ENCODE results near the gene YAP1.

Gene YAP1

DNA sequence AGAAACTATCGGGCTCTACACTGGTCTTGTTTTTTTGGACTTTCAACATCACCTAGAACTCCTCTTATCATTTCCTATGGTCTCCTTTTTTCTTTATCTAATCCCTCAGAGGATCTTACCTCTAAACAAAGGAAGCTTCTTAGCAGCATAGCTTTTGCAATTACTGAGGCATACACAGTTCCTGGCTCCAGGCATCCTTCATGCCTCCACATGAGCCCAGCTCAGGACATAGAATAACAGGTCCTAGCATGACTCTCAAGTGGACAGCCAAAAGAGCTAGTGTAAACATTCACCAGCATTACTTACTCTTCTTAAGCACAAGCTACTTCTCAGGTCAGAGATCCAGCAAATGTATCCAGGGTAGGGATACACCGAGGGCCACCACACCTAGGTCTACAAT lies 45.9 kb upstream of the YAP1 start:
- Histone ChIP-seq H2AFZ (ENCODE audit: low read depth, low read length) (no peak overlapping the region), H3K36me3 (ENCODE audit: insufficient read depth, low read length) (no peaks in the 10 kb centered on the region), H3K79me2 (ENCODE audit: insufficient read depth, low read length) (no peaks in the 10 kb centered on the region), H3K27ac (ENCODE audit: low read length) (no peak overlapping the region), H4K20me1 (ENCODE audit: insufficient read depth, low read length) (no peaks in the 10 kb centered on the region), H3K4me2 (ENCODE audit: insufficient read depth, low read length) (no peak overlapping the region), H3K9me3 (ENCODE audit: insufficient read depth, low read length, severe bottlenecking) (no peaks in the 10 kb centered on the region), H3K9ac (ENCODE audit: low read depth, low read length) (no peak overlapping the region), H3K4me1 (ENCODE audit: insufficient read depth, low read length) (no peaks in the 10 kb centered on the region), H3K4me3 (ENCODE audit: low read depth in 1 of 2, low read length in 2 of 2) (no peak overlapping the region), H3K27me3 (ENCODE audit: insufficient read depth, low read length, poor library complexity) (no peaks in the 10 kb centered on the region)
- no peak for TF ChIP-seq CTCF (IDR thresholded peaks at IDR 0.05; ENCODE audit: borderline replicate concordance, extremely low read depth, low read length, poor library complexity, severe bottlenecking)
- TF ChIP-seq EZH2 (IDR thresholded peaks at IDR 0.05; ENCODE audit: borderline replicate concordance, low read depth, low read length, severe bottlenecking): no peak
- no peak for ATAC-seq (ENCODE audit: insufficient read depth, low read depth)
- DNase-seq: no peak

DNA sequence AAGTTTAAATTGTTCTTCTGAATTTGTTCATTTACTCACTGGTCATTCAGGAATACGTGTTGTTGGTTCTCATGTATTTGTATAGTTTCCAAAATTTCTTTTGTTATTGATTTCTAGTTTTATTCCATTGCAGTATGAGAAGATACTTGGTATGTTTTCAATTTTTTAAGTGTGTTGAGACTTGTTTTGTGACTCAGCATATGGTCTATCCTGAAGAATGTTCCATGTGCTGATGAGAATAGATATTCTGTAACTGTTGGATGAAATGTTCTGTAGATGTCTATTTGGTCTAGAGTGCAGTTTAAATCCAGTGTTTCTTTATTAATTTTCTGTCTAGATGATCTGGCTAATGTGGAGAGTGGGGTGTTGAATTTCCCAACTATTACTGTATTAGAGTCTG lies 39.5 kb upstream of the YAP1 start:
- Histone ChIP-seq H3K9ac (ENCODE audit: low read depth, low read length) (no peak overlapping the region), H4K20me1 (ENCODE audit: insufficient read depth, low read length) (no peaks in the 10 kb centered on the region), H3K79me2 (ENCODE audit: insufficient read depth, low read length) (no peaks in the 10 kb centered on the region), H3K4me1 (ENCODE audit: insufficient read depth, low read length) (no peaks in the 10 kb centered on the region), H3K27me3 (ENCODE audit: insufficient read depth, low read length, poor library complexity) (no peaks in the 10 kb centered on the region), H2AFZ (ENCODE audit: low read depth, low read length) (no peak overlapping the region), H3K4me2 (ENCODE audit: insufficient read depth, low read length) (no peak overlapping the region), H3K4me3 (ENCODE audit: low read depth in 1 of 2, low read length in 2 of 2) (no peak overlapping the region), H3K27ac (ENCODE audit: low read length) (no peak overlapping the region), H3K9me3 (ENCODE audit: insufficient read depth, low read length, severe bottlenecking) (peaks cover 21% of the 10 kb centered on the region), H3K36me3 (ENCODE audit: insufficient read depth, low read length) (no peaks in the 10 kb centered on the region)
- TF ChIP-seq CTCF (IDR thresholded peaks at IDR 0.05; ENCODE audit: borderline replicate concordance, extremely low read depth, low read length, poor library complexity, severe bottlenecking): no peak
- no peak for TF ChIP-seq EZH2 (IDR thresholded peaks at IDR 0.05; ENCODE audit: borderline replicate concordance, low read depth, low read length, severe bottlenecking)
- no peak for DNase-seq
- ATAC-seq (ENCODE audit: insufficient read depth, low read depth): no peak

- Histone ChIP-seq H3K9me3 (ENCODE audit: insufficient read depth, low read length, severe bottlenecking) (peaks cover 21% of the 10 kb centered on the region), H2AFZ (ENCODE audit: low read depth, low read length) (no peak overlapping the region), H3K9ac (ENCODE audit: low read depth, low read length) (no peak overlapping the region), H3K36me3 (ENCODE audit: insufficient read depth, low read length) (no peaks in the 10 kb centered on the region), H4K20me1 (ENCODE audit: insufficient read depth, low read length) (no peaks in the 10 kb centered on the region), H3K27me3 (ENCODE audit: insufficient read depth, low read length, poor library complexity) (no peaks in the 10 kb centered on the region), H3K4me1 (ENCODE audit: insufficient read depth, low read length) (no peaks in the 10 kb centered on the region), H3K4me3 (ENCODE audit: low read depth in 1 of 2, low read length in 2 of 2) (no peak overlapping the region), H3K4me2 (ENCODE audit: insufficient read depth, low read length) (no peak overlapping the region), H3K79me2 (ENCODE audit: insufficient read depth, low read length) (no peaks in the 10 kb centered on the region), H3K27ac (ENCODE audit: low read length) (no peak overlapping the region)
- no peak for DNase-seq
- ATAC-seq (ENCODE audit: insufficient read depth, low read depth): no peak
- TF ChIP-seq EZH2 (IDR thresholded peaks at IDR 0.05; ENCODE audit: borderline replicate concordance, low read depth, low read length, severe bottlenecking) (no peak), CTCF (IDR thresholded peaks at IDR 0.05; ENCODE audit: borderline replicate concordance, extremely low read depth, low read length, poor library complexity, severe bottlenecking) (no peak)
Measured at GRCh38 chr11:102071497-102072472, 38.5 kb upstream of the YAP1 start.

All from DND-41 (cell line).